DND-41 (cell line): ENCODE results near the gene TBC1D5.
"Not testable (repeated sequence)": the region's sequence is repeated elsewhere in the genome, so short reads cannot be mapped to it uniquely, and the experiment has no call there.

Experiments
- ATAC-seq: fragments of 200-7000 bp; cut with Tn5 transposase; 3 replicates; pipeline ENCODE4 v1.9.1; 2021; ENCODE audit warnings: low read depth; ENCODE audit not compliant: insufficient read depth
- DNase-seq: peaks from one replicate; pipeline ENCODE4 v3.0.0-alpha.2; 2020
- H2AFZ ChIP-seq: 2 replicates; pipeline ENCODE4 v1.6.0; 2012; ENCODE audit warnings: low read depth, low read length
- H3K27ac ChIP-seq: 2 replicates; pipeline ENCODE4 v1.5.1; 2012; ENCODE audit warnings: low read length, inconsistent platforms
- H3K27me3 ChIP-seq: fragments of 200-600 bp; sonication (generic); 2 replicates; pipeline ENCODE4 v1.6.0; 2012; ENCODE audit warnings: low read length, mild to moderate bottlenecking, inconsistent platforms; ENCODE audit not compliant: insufficient read depth, poor library complexity
- H3K36me3 ChIP-seq: 2 replicates; pipeline ENCODE4 v1.5.1; 2012; ENCODE audit warnings: low read length, inconsistent platforms; ENCODE audit not compliant: insufficient read depth
- H3K4me1 ChIP-seq: 2 replicates; pipeline ENCODE4 v1.5.1; 2012; ENCODE audit warnings: mild to moderate bottlenecking, low read length; ENCODE audit not compliant: insufficient read depth
- H3K4me2 ChIP-seq: 2 replicates; pipeline ENCODE4 v1.6.0; 2012; ENCODE audit warnings: mild to moderate bottlenecking, moderate library complexity, low read length, inconsistent platforms; ENCODE audit not compliant: insufficient read depth
- H3K4me3 ChIP-seq, 2 experiments: fragments of 200-600 bp in 1 of 2; shearing (Covaris generic) in 1 of 2; 2 replicates each; pipeline ENCODE4 v1.5.1; 2012 to 2016; ENCODE audit warnings: inconsistent platforms in 2 of 2, low read length in 2 of 2, mild to moderate bottlenecking in 2 of 2, low read depth in 1 of 2, moderate library complexity in 1 of 2
- H3K79me2 ChIP-seq: 2 replicates; pipeline ENCODE4 v1.6.0; 2012; ENCODE audit warnings: low read length, inconsistent platforms; ENCODE audit not compliant: insufficient read depth
- H3K9ac ChIP-seq: 2 replicates; pipeline ENCODE4 v1.6.0; 2012; ENCODE audit warnings: low read depth, mild to moderate bottlenecking, inconsistent platforms, low read length, moderate library complexity
- H3K9me3 ChIP-seq: 2 replicates; pipeline ENCODE4 v1.5.1; 2012; ENCODE audit warnings: low read length, moderate library complexity, mild to moderate bottlenecking, inconsistent platforms; ENCODE audit not compliant: insufficient read depth, severe bottlenecking
- H4K20me1 ChIP-seq: 2 replicates; pipeline ENCODE4 v1.6.0; 2012; ENCODE audit warnings: low read length; ENCODE audit not compliant: insufficient read depth
- CTCF ChIP-seq: IDR thresholded peaks from 2 replicates; pipeline ENCODE4 v1.5.1; 2012; ENCODE audit warnings: borderline replicate concordance, low read length, moderate library complexity, mild to moderate bottlenecking; ENCODE audit not compliant: poor library complexity, severe bottlenecking; ENCODE audit errors: extremely low read depth
- EZH2 ChIP-seq: IDR thresholded peaks from 3 replicates; pipeline ENCODE4 v1.6.1; 2012; ENCODE audit warnings: borderline replicate concordance, low read depth, mild to moderate bottlenecking, moderate library complexity, low read length, inconsistent platforms; ENCODE audit not compliant: severe bottlenecking

The TBC1D5 gene

GRCh38 chr3:17356585-17356984 lies 385.8 kb downstream of the TBC1D5 start:
- TF ChIP-seq EZH2 (no peak), CTCF (no peak)
- H3K27me3 ChIP-seq, result no peaks in the 10 kb centered on the region
- H3K9me3 ChIP-seq, result no peaks in the 10 kb centered on the region
- H3K4me1 ChIP-seq, result peaks cover 3% of the 10 kb centered on the region; the same call in 1 of the 2 replicates
- H3K27ac ChIP-seq, result no peak overlapping the region
- H3K4me2 ChIP-seq, result no peak overlapping the region
- no peak overlapping the region for H2AFZ ChIP-seq
- H3K9ac ChIP-seq, result no peak overlapping the region
- 0 out of 2 replicates have a peak, but pooled peaks cover 2% of the 10 kb centered on the region for H3K36me3 ChIP-seq
- ATAC-seq (no peak), DNase-seq (no peak)
- no peaks in the 10 kb centered on the region for H3K79me2 ChIP-seq
- H3K4me3 ChIP-seq, result no peak overlapping the region
- H4K20me1 ChIP-seq, result no peaks in the 10 kb centered on the region

GRCh38 chr3:17355591-17355990 lies 386.8 kb downstream of the TBC1D5 start:
- H3K79me2 ChIP-seq, result no peaks in the 10 kb centered on the region
- H3K27ac ChIP-seq, result no peak overlapping the region
- no peaks in the 10 kb centered on the region for H4K20me1 ChIP-seq
- H3K4me3 ChIP-seq, result no peak overlapping the region
- H3K4me1 ChIP-seq, result peaks cover 3% of the 10 kb centered on the region; the same call in 1 of the 2 replicates
- no peaks in the 10 kb centered on the region for H3K27me3 ChIP-seq
- TF ChIP-seq CTCF, result no peak
- TF ChIP-seq EZH2, result no peak
- H3K4me2 ChIP-seq, result no peak overlapping the region
- DNase-seq (no peak), ATAC-seq (no peak)
- 0 out of 2 replicates have a peak, but pooled peaks cover 2% of the 10 kb centered on the region for H3K36me3 ChIP-seq
- H3K9me3 ChIP-seq, result no peaks in the 10 kb centered on the region
- no peak overlapping the region for H2AFZ ChIP-seq
- no peak overlapping the region for H3K9ac ChIP-seq

GRCh38 chr3:17354341-17354740 lies 388.1 kb downstream of the TBC1D5 start:
- Histone ChIP-seq H3K36me3 (0 out of 2 replicates have a peak, but pooled peaks cover 2% of the 10 kb centered on the region), H3K4me3 (no peak overlapping the region), H3K9ac (no peak overlapping the region), H3K4me1 (peaks cover 3% of the 10 kb centered on the region; the same call in 1 of the 2 replicates), H4K20me1 (no peaks in the 10 kb centered on the region), H3K9me3 (no peaks in the 10 kb centered on the region), H3K27ac (no peak overlapping the region), H2AFZ (no peak overlapping the region), H3K79me2 (no peaks in the 10 kb centered on the region), H3K27me3 (no peaks in the 10 kb centered on the region), H3K4me2 (no peak overlapping the region)
- no peak for TF ChIP-seq CTCF
- TF ChIP-seq EZH2, result no peak
- ATAC-seq (no peak), DNase-seq (no peak)

- no peak overlapping the region for H3K9ac ChIP-seq
- H3K27me3 ChIP-seq, result no peaks in the 10 kb centered on the region
- H3K9me3 ChIP-seq, result no peaks in the 10 kb centered on the region
- peaks cover 3% of the 10 kb centered on the region; the same call in 1 of the 2 replicates for H3K4me1 ChIP-seq
- no peak overlapping the region for H3K27ac ChIP-seq
- DNase-seq (no peak), ATAC-seq (no peak)
- H4K20me1 ChIP-seq, result no peaks in the 10 kb centered on the region
- TF ChIP-seq CTCF, result no peak
- TF ChIP-seq EZH2, result no peak
- no peak overlapping the region for H3K4me2 ChIP-seq
- no peaks in the 10 kb centered on the region for H3K79me2 ChIP-seq
- H2AFZ ChIP-seq, result no peak overlapping the region
- no peak overlapping the region for H3K4me3 ChIP-seq
- 0 out of 2 replicates have a peak, but pooled peaks cover 2% of the 10 kb centered on the region for H3K36me3 ChIP-seq
Measured at GRCh38 chr3:17352620-17353019, 389.8 kb downstream of the TBC1D5 start.

- not testable (repeated sequence) for H3K79me2 ChIP-seq, H3K36me3 ChIP-seq, H3K4me1 ChIP-seq, H3K4me3 ChIP-seq, H3K9ac ChIP-seq, H4K20me1 ChIP-seq, H2AFZ ChIP-seq, H3K27me3 ChIP-seq, ATAC-seq, H3K27ac ChIP-seq, H3K9me3 ChIP-seq, DNase-seq, H3K4me2 ChIP-seq
Measured at GRCh38 chr3:17351193-17351592, 391.2 kb downstream of the TBC1D5 start.
